HEK293 (cell line): ENCODE results near the gene KCTD21.

Experiments used
- CTCF ChIA-PET: fragments of 350-600 bp; formaldehyde crosslinking; extraction: SDS; loops from one replicate; lab custom pipeline; 2021; ENCODE audit warnings: antibody characterized with exemption; lab: Yijun Ruan, JAX
- POLR2A ChIA-PET: fragments of 300-600 bp; formaldehyde crosslinking; extraction: SDS; loops from one replicate; lab custom pipeline; 2020; ENCODE audit warnings: antibody characterized with exemption, inconsistent platforms; lab: Yijun Ruan, JAX
- H3K27ac ChIP-seq: fragments of 200-500 bp; sonication (Bioruptor generic); 2 replicates; pipeline ENCODE4 v1.5.1; 2014; ENCODE audit warnings: low read depth, low read length, control low read depth, inconsistent platforms; ENCODE audit errors: extremely low read depth
- H3K36me3 ChIP-seq, 2 experiments: fragments of 200-500 bp in 1 of 2; sonication (Bioruptor generic) in 1 of 2; 1 replicate in 1 of 2; 2 replicates in 1 of 2; pipeline ENCODE4 v1.5.1; 2014 to 2017; ENCODE audit warnings: inconsistent platforms in 2 of 2, low read length in 2 of 2; ENCODE audit not compliant: control insufficient read depth in 2 of 2, insufficient read depth in 1 of 2
- H3K4me1 ChIP-seq: fragments of 200-500 bp; sonication (Bioruptor generic); 2 replicates; pipeline ENCODE4 v1.5.1; 2014; ENCODE audit warnings: mild to moderate bottlenecking, low read length, inconsistent platforms; ENCODE audit not compliant: control insufficient read depth, insufficient read depth
- H3K4me3 ChIP-seq: 2 replicates; pipeline ENCODE4 v1.5.1; 2011; ENCODE audit warnings: low read depth, mild to moderate bottlenecking, control low read depth, low read length, moderate library complexity
- H3K9me3 ChIP-seq: fragments of 200-500 bp; sonication (Bioruptor generic); 2 replicates; pipeline ENCODE4 v1.5.1; 2014; ENCODE audit warnings: low read depth, low read length, inconsistent platforms; ENCODE audit not compliant: control insufficient read depth, insufficient read depth
- BCL11B ChIP-seq: fragments of 450-650 bp; formaldehyde crosslinking; IDR thresholded peaks from 2 replicates; pipeline ENCODE4 v1.5.1; 2016; ENCODE audit warnings: low read depth, missing biosample characterization, missing genetic modification characterization
- EGR2 ChIP-seq: fragments of 450-650 bp; formaldehyde crosslinking; IDR thresholded peaks from 2 replicates; pipeline ENCODE4 v1.5.1; 2016; ENCODE audit warnings: low read depth, missing biosample characterization, missing genetic modification characterization
- FEZF1 ChIP-seq: fragments of 450-650 bp; formaldehyde crosslinking; IDR thresholded peaks from 2 replicates; pipeline ENCODE4 v1.5.1; 2016; ENCODE audit warnings: missing biosample characterization, missing genetic modification characterization
- HIC1 ChIP-seq: fragments of 450-650 bp; formaldehyde crosslinking; IDR thresholded peaks from 2 replicates; pipeline ENCODE4 v1.5.1; 2016; ENCODE audit warnings: missing biosample characterization, missing genetic modification characterization
- IKZF3 ChIP-seq: fragments of 450-650 bp; IDR thresholded peaks from 2 replicates; pipeline ENCODE4 v1.5.0; 2018; ENCODE audit warnings: missing biosample characterization, mild to moderate bottlenecking, missing genetic modification characterization, moderate library complexity
- KLF17 ChIP-seq: fragments of 450-650 bp; formaldehyde crosslinking; IDR thresholded peaks from 2 replicates; pipeline ENCODE4 v1.5.1; 2016; ENCODE audit warnings: missing biosample characterization, missing genetic modification characterization
- PRDM1 ChIP-seq: fragments of 450-650 bp; formaldehyde crosslinking; IDR thresholded peaks from 2 replicates; pipeline ENCODE4; 2016; ENCODE audit warnings: missing biosample characterization, missing genetic modification characterization
- PRDM4 ChIP-seq: fragments of 450-650 bp; formaldehyde crosslinking; IDR thresholded peaks from 2 replicates; pipeline ENCODE4 v1.5.1; 2017; ENCODE audit warnings: missing biosample characterization, missing genetic modification characterization
- ZBTB8A ChIP-seq: fragments of 450-650 bp; formaldehyde crosslinking; IDR thresholded peaks from 2 replicates; pipeline ENCODE4 v1.5.1; 2016; ENCODE audit warnings: missing biosample characterization, missing genetic modification characterization
- ZFHX2 ChIP-seq: fragments of 450-650 bp; formaldehyde crosslinking; conservative IDR thresholded peaks from 2 replicates; pipeline ENCODE4 v1.5.1; 2016; ENCODE audit warnings: missing biosample characterization, missing genetic modification characterization
- ZNF121 ChIP-seq: fragments of 450-650 bp; formaldehyde crosslinking; IDR thresholded peaks from 2 replicates; pipeline ENCODE4 v1.5.1; 2016; ENCODE audit warnings: missing biosample characterization, missing genetic modification characterization
- ZNF146 ChIP-seq: fragments of 450-650 bp; formaldehyde crosslinking; IDR thresholded peaks from 2 replicates; pipeline ENCODE4 v1.5.1; 2016; ENCODE audit warnings: missing biosample characterization, missing genetic modification characterization
- ZNF2 ChIP-seq: fragments of 450-650 bp; formaldehyde crosslinking; IDR thresholded peaks from 2 replicates; pipeline ENCODE4 v1.5.1; 2016; ENCODE audit warnings: missing biosample characterization, missing genetic modification characterization
- ZNF335 ChIP-seq: fragments of 450-650 bp; formaldehyde crosslinking; conservative IDR thresholded peaks from 2 replicates; pipeline ENCODE4 v1.5.1; 2016; ENCODE audit warnings: missing biosample characterization, missing genetic modification characterization
- ZNF423 ChIP-seq: fragments of 450-650 bp; formaldehyde crosslinking; IDR thresholded peaks from 2 replicates; pipeline ENCODE4 v1.5.1; 2016; ENCODE audit warnings: missing biosample characterization, missing genetic modification characterization
- ZNF449 ChIP-seq: fragments of 450-650 bp; formaldehyde crosslinking; IDR thresholded peaks from 2 replicates; pipeline ENCODE4 v1.5.1; 2017; ENCODE audit warnings: missing biosample characterization, mild to moderate bottlenecking, missing genetic modification characterization, moderate library complexity
- ZNF544 ChIP-seq: fragments of 450-650 bp; formaldehyde crosslinking; IDR thresholded peaks from 2 replicates; pipeline ENCODE4 v1.5.0; 2017; ENCODE audit warnings: missing biosample characterization, missing genetic modification characterization
- ZNF580 ChIP-seq: fragments of 450-650 bp; formaldehyde crosslinking; IDR thresholded peaks from 2 replicates; pipeline ENCODE4 v1.5.1; 2016; ENCODE audit warnings: missing biosample characterization, missing genetic modification characterization
- ZNF654 ChIP-seq: fragments of 450-650 bp; formaldehyde crosslinking; IDR thresholded peaks from 2 replicates; pipeline ENCODE4 v1.5.1; 2016; ENCODE audit warnings: low read depth, missing biosample characterization, missing genetic modification characterization
- ZNF670 ChIP-seq: fragments of 450-650 bp; formaldehyde crosslinking; IDR thresholded peaks from 2 replicates; pipeline ENCODE4 v1.5.1; 2016; ENCODE audit warnings: missing biosample characterization, missing genetic modification characterization, low read depth
- ZNF677 ChIP-seq: fragments of 450-650 bp; IDR thresholded peaks from 2 replicates; pipeline ENCODE4 v1.5.0; 2018; ENCODE audit warnings: missing biosample characterization, mild to moderate bottlenecking, missing genetic modification characterization, moderate library complexity
- ZNF704 ChIP-seq: fragments of 450-650 bp; formaldehyde crosslinking; IDR thresholded peaks from 2 replicates; pipeline ENCODE4 v1.5.1; 2016; ENCODE audit warnings: missing biosample characterization, missing genetic modification characterization
- ZNF785 ChIP-seq: fragments of 450-650 bp; formaldehyde crosslinking; IDR thresholded peaks from 2 replicates; pipeline ENCODE4 v1.5.1; 2016; ENCODE audit warnings: missing biosample characterization, missing genetic modification characterization
- ZSCAN18 ChIP-seq: fragments of 450-650 bp; formaldehyde crosslinking; IDR thresholded peaks from 2 replicates; pipeline ENCODE4 v1.5.1; 2016; ENCODE audit warnings: missing biosample characterization, missing genetic modification characterization
- TF ChIP-seq, protein P1 (sequence below): fragments of 450-650 bp; formaldehyde crosslinking; IDR thresholded peaks from 2 replicates; pipeline ENCODE4; 2016; ENCODE audit warnings: missing biosample characterization, missing genetic modification characterization

KCTD21 gene

GRCh38 chr11:78166855-78167469, 21.5 kb downstream of the KCTD21 start:
- TF ChIP-seq FEZF1 (tag by site-specific recombination) (no peak), ZNF121 (no peak), PRDM1 (no peak), EGR2 (tag by site-specific recombination) (no peak), ZNF449 (tag by site-specific recombination) (no peak), BCL11B (no peak), ZNF785 (tag by site-specific recombination) (no peak), PRDM4 (tag by site-specific recombination) (no peak), KLF17 (tag by site-specific recombination) (no peak), ZNF654 (no peak), ZFHX2 (tag by site-specific recombination) (no peak), ZBTB8A (no peak)
- POLR2A ChIA-PET = no interaction called here

GRCh38 chr11:78164471-78164870, 24.0 kb downstream of the KCTD21 start:
- H3K4me1 ChIP-seq = no peaks in the 10 kb centered on the region
- ChIA-PET POLR2A (interaction anchor here (1.2 kb wide), 1 partner anchor 25 kb away, joined by 4 read pairs; the partner anchor contains the start of gene ALG8), CTCF (no interaction called here)
- H3K4me3 ChIP-seq = no peak overlapping the region
- no peak overlapping the region for H3K27ac ChIP-seq
- H3K9me3 ChIP-seq = no peaks in the 10 kb centered on the region
- H3K36me3 ChIP-seq = no peaks in the 10 kb centered on the region
- TF ChIP-seq, protein P1, sequence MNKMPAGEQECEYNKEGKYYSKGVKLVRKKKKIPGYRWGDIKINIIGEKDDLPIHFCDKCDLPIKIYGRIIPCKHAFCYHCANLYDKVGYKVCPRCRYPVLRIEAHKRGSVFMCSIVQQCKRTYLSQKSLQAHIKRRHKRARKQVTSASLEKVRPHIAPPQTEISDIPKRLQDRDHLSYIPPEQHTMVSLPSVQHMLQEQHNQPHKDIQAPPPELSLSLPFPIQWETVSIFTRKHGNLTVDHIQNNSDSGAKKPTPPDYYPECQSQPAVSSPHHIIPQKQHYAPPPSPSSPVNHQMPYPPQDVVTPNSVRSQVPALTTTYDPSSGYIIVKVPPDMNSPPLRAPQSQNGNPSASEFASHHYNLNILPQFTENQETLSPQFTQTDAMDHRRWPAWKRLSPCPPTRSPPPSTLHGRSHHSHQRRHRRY (tag by site-specific recombination) = no peak
- TF ChIP-seq ZSCAN18 (tag by site-specific recombination) (no peak), ZFHX2 (tag by site-specific recombination) (no peak), ZNF670 (tag by site-specific recombination) (no peak), ZNF423 (no peak), ZNF580 (tag by site-specific recombination) (no peak), ZNF677 (tag by site-specific recombination) (no peak), ZNF335 (tag by site-specific recombination) (no peak), ZNF2 (tag by site-specific recombination) (no peak), ZNF704 (tag by site-specific recombination) (no peak), HIC1 (tag by site-specific recombination) (no peak), ZNF544 (tag by site-specific recombination) (no peak), IKZF3 (tag by site-specific recombination) (no peak), ZNF146 (tag by site-specific recombination) (no peak)

More at GRCh38 chr11:78166855-78167469, 21.5 kb downstream of the KCTD21 start:
- H3K27ac ChIP-seq = no peak overlapping the region
- H3K36me3 ChIP-seq = no peaks in the 10 kb centered on the region
- H3K9me3 ChIP-seq = no peaks in the 10 kb centered on the region
- CTCF ChIA-PET = interaction anchor here (1.0 kb wide), 1 partner anchor 15 kb away, joined by 3 read pairs; no protein-coding TSS in a partner anchor
- H3K4me1 ChIP-seq = no peaks in the 10 kb centered on the region
- no peak overlapping the region for H3K4me3 ChIP-seq
